Measurements from ENCODE around the gene KIF2A.

KIF2A gene

GRCh38 chr5:62326702-62327101, 20.7 kb downstream of the KIF2A start:
- DNase-seq (ENCODE audit: low read depth): no peak
- H3K4me3 ChIP-seq (ENCODE audit: low read depth, low read length): no peak overlapping the region
- no peak for TF ChIP-seq CTCF (IDR thresholded peaks at IDR 0.05; ENCODE audit: low read depth, low read length, missing control alignments)

- no peak overlapping the region for H3K4me3 ChIP-seq (ENCODE audit: low read depth, low read length)
- TF ChIP-seq CTCF (IDR thresholded peaks at IDR 0.05; ENCODE audit: low read depth, low read length, missing control alignments): no peak
- no peak for DNase-seq (ENCODE audit: low read depth)
Observed at GRCh38 chr5:62327138-62328053, 21.4 kb downstream of the KIF2A start.

- no peak for TF ChIP-seq CTCF (IDR thresholded peaks at IDR 0.05; ENCODE audit: low read depth, low read length, missing control alignments)
- no peak for DNase-seq (ENCODE audit: low read depth)
- no peak overlapping the region for H3K4me3 ChIP-seq (ENCODE audit: low read depth, low read length)
Observed at GRCh38 chr5:62328772-62329491, 22.9 kb downstream of the KIF2A start.

GRCh38 chr5:62330302-62330701, 24.3 kb downstream of the KIF2A start:
- no peak overlapping the region for H3K4me3 ChIP-seq (ENCODE audit: low read depth, low read length)
- no peak for DNase-seq (ENCODE audit: low read depth)
- no peak for TF ChIP-seq CTCF (IDR thresholded peaks at IDR 0.05; ENCODE audit: low read depth, low read length, missing control alignments)

- no peak for DNase-seq (ENCODE audit: low read depth)
- no peak for TF ChIP-seq CTCF (IDR thresholded peaks at IDR 0.05; ENCODE audit: low read depth, low read length, missing control alignments)
Observed at GRCh38 chr5:62331921-62332320, 25.9 kb downstream of the KIF2A start.

GRCh38 chr5:62333250-62333794, 27.3 kb downstream of the KIF2A start:
- no peak for DNase-seq (ENCODE audit: low read depth)
- no peak for TF ChIP-seq CTCF (IDR thresholded peaks at IDR 0.05; ENCODE audit: low read depth, low read length, missing control alignments)
- no peak overlapping the region for H3K4me3 ChIP-seq (ENCODE audit: low read depth, low read length)

More at GRCh38 chr5:62331921-62332320, 25.9 kb downstream of the KIF2A start:
- no peak overlapping the region for H3K4me3 ChIP-seq (ENCODE audit: low read depth, low read length)
